Endothelial cell of umbilical vein (primary cell): ENCODE measurements around the gene GJD2. TPM values are rescaled to one million over a fixed set of nuclear protein-coding genes. Genes with fewer than 3 reads are reported as not detected.

Experiments
- BruUV-seq: library from RNA; stranded (reverse); fragments of 400-500 nt; replicated peaks from 2 replicates; lab custom pipeline; 2021; lab: Mats Ljungman, UMichigan
- CTCF ChIA-PET: fragments of 300-600, 350-600 bp; sonication (Branson Sonifier 250); formaldehyde crosslinking; loops from one replicate; lab custom pipeline; 2021; ENCODE audit warnings: antibody characterized with exemption, inconsistent platforms; lab: Charles Lee
- POLR2A ChIA-PET: fragments of 300-600, 350-600 bp; sonication (Branson Sonifier 250); formaldehyde crosslinking; loops from one replicate; lab custom pipeline; 2021; ENCODE audit warnings: antibody characterized with exemption, inconsistent platforms; lab: Charles Lee
- DNase-seq: peaks from one replicate; pipeline ENCODE4 v3.0.0-alpha.2; 2011; ENCODE audit warnings: low read depth, low spot score
- FAIRE-seq: peaks from 2 replicates; lab custom pipeline; 2011; peaks lifted over from hg19 to GRCh38; lab: Jason Lieb, UNC
- H2AFZ ChIP-seq: 2 replicates; pipeline ENCODE4 v1.6.0; 2012; ENCODE audit warnings: low read depth, low read length, control low read depth, inconsistent platforms
- H3K27ac ChIP-seq: 2 replicates; pipeline ENCODE4 v1.5.1; 2011; ENCODE audit warnings: low read depth, mild to moderate bottlenecking, control low read depth, low read length, moderate library complexity; ENCODE audit not compliant: insufficient read depth
- H3K27me3 ChIP-seq, 2 experiments: 2 replicates each; pipeline versions ENCODE4 v1.6.0 to v1.6.1; 2011; ENCODE audit warnings: low read length in 2 of 2, mixed read lengths in 1 of 2; ENCODE audit not compliant: control insufficient read depth in 2 of 2, insufficient read depth in 2 of 2
- H3K36me3 ChIP-seq, 2 experiments: 2 replicates in 1 of 2; 3 replicates in 1 of 2; pipeline ENCODE4 v1.5.1; 2011; ENCODE audit warnings: low read length in 2 of 2, mild to moderate bottlenecking in 1 of 2, moderate library complexity in 1 of 2; ENCODE audit not compliant: control insufficient read depth in 2 of 2, insufficient read depth in 2 of 2; ENCODE audit errors: extremely low read depth in 1 of 2
- H3K4me1 ChIP-seq: 3 replicates; pipeline ENCODE4 v1.5.1; 2011; ENCODE audit warnings: mild to moderate bottlenecking, low read length; ENCODE audit not compliant: control insufficient read depth, insufficient read depth; ENCODE audit errors: extremely low read depth
- H3K4me2 ChIP-seq: 2 replicates; pipeline ENCODE4 v1.6.1; 2011; ENCODE audit warnings: low read length, control low read depth, mixed read lengths; ENCODE audit not compliant: insufficient read depth
- H3K4me3 ChIP-seq, 3 experiments: fragments of 200-600 bp in 1 of 3; sonication (generic), shearing (Covaris generic) in 1 of 3; replicated peaks in 1 of 3; 2 replicates each; pipeline ENCODE4 v1.5.1; 2011 to 2016; ENCODE audit warnings: control low read depth in 3 of 3, low read length in 3 of 3, mild to moderate bottlenecking in 2 of 3, inconsistent platforms in 1 of 3, low read depth in 1 of 3, moderate library complexity in 1 of 3; ENCODE audit not compliant: insufficient read depth in 1 of 3
- H3K79me2 ChIP-seq: 2 replicates; pipeline ENCODE4 v1.6.0; 2012; ENCODE audit warnings: low read length, inconsistent platforms; ENCODE audit not compliant: control insufficient read depth, insufficient read depth
- H3K9ac ChIP-seq: replicated peaks from 2 replicates; pipeline ENCODE3; 2011; ENCODE audit warnings: low read length, control low read depth; ENCODE audit not compliant: insufficient read depth; ENCODE audit errors: extremely low read depth
- H3K9me1 ChIP-seq: replicated peaks from 3 replicates; pipeline ENCODE4 v1.6.0; 2011; ENCODE audit warnings: mild to moderate bottlenecking, low read length; ENCODE audit not compliant: control insufficient read depth, insufficient read depth; ENCODE audit errors: extremely low read depth
- H3K9me3 ChIP-seq: replicated peaks from 2 replicates; pipeline ENCODE4 v1.5.1; 2012; ENCODE audit warnings: low read length, inconsistent platforms; ENCODE audit not compliant: control insufficient read depth, insufficient read depth
- H4K20me1 ChIP-seq: replicated peaks from 2 replicates; pipeline ENCODE3; 2011; ENCODE audit warnings: mild to moderate bottlenecking, low read length; ENCODE audit not compliant: control insufficient read depth, insufficient read depth; ENCODE audit errors: extremely low read depth
- CTCF ChIP-seq, 2 donors: IDR thresholded peaks; 1 replicate in 1 of 2; 2 replicates in 1 of 2; pipeline ENCODE4 v1.5.1; 2011; ENCODE audit warnings: low read length in 2 of 2, mild to moderate bottlenecking in 2 of 2, moderate library complexity in 2 of 2, control low read depth in 1 of 2, inconsistent platforms in 1 of 2, low read depth in 1 of 2; ENCODE audit not compliant: insufficient read depth in 1 of 2; ENCODE audit errors: extremely low read depth in 1 of 2
- EZH2 ChIP-seq: IDR thresholded peaks from 2 replicates; pipeline ENCODE4 v1.6.1; 2012; ENCODE audit warnings: borderline replicate concordance, low read depth, mild to moderate bottlenecking, moderate library complexity, low read length, inconsistent platforms; ENCODE audit not compliant: severe bottlenecking
- GATA2 ChIP-seq: IDR thresholded peaks from 2 replicates; pipeline ENCODE4 v1.7.0; 2011; ENCODE audit warnings: low read depth, mild to moderate bottlenecking, moderate library complexity, mixed read lengths, low read length; ENCODE audit not compliant: insufficient read length, insufficient read depth
- JUN ChIP-seq: IDR thresholded peaks from 2 replicates; pipeline ENCODE4 v1.6.1; 2011; ENCODE audit warnings: borderline replicate concordance, low read depth; ENCODE audit not compliant: insufficient read length, insufficient read depth
- MAX ChIP-seq: IDR thresholded peaks from 2 replicates; pipeline ENCODE4 v1.6.1; 2011; ENCODE audit not compliant: insufficient read depth, insufficient read length
- MYC ChIP-seq: IDR thresholded peaks from one replicate; pipeline ENCODE4 v1.6.1; 2011; ENCODE audit warnings: mild to moderate bottlenecking, low read depth, low read length
- POLR2AphosphoS5 ChIP-seq: IDR thresholded peaks from 2 replicates; pipeline ENCODE4 v1.6.1; 2012; ENCODE audit warnings: low read depth, mild to moderate bottlenecking, control low read depth, low read length, moderate library complexity; ENCODE audit not compliant: insufficient read depth
- dilution Hi-C: fragments of 300-500 bp; cut with MboI; formaldehyde crosslinking; loops from one replicate; pipeline ENCODE4 v1.15.0; 2019; ENCODE audit warnings: low sequenced_read_pairs; ENCODE audit not compliant: extremely low pct_ligation_motif_present
- intact Hi-C: fragments of 100-400 bp; cut with micrococcal nuclease; formaldehyde crosslinking; loops from one replicate; pipeline ENCODE4 v1.10.0; 2022
- polyA plus RNA-seq, 4 experiments: library from polyadenylated mRNA; depleted of rRNA in 3 of 4; stranded (reverse) in 3 of 4; unstranded in 1 of 4; fragments of >200 nt; gene quantifications; 2 replicates each; pipeline versions ENCODE4 v1.2.1 to v1.2.3, GENCODE V29; 2011 to 2012; ENCODE audit warnings: missing spikeins in 1 of 4
- total RNA-seq: library from RNA; stranded (reverse); gene quantifications from 2 replicates; pipeline ENCODE4 v1.2.3, GENCODE V29; 2021

The GJD2 gene
- total and polyA plus RNA-seq, 2 donors (not counting 3 experiments of a cell fraction or from before 2014, with no cell fraction given), result not detected

- Histone ChIP-seq H3K4me1 (no peaks in the 10 kb centered on the region), H3K9me1 (no peaks in the 10 kb centered on the region), H2AFZ (no peak overlapping the region), H3K27ac (no peak overlapping the region), H3K4me2 (no peak overlapping the region), H3K9me3 (no peaks in the 10 kb centered on the region), H3K79me2 (no peaks in the 10 kb centered on the region), H3K9ac (no peak overlapping the region), H3K36me3 (no peaks in the 10 kb centered on the region), H3K4me3 (no peak overlapping the region), H4K20me1 (no peaks in the 10 kb centered on the region), H3K27me3 (peaks cover 36 to 62% of the 10 kb centered on the region in 2 experiments)
- DNase-seq (no peak), FAIRE-seq (no peak)
- ChIA-PET POLR2A (no interaction called here), CTCF (interaction anchor here (1.7 kb wide), 1 partner anchor 95 kb away, joined by 4 read pairs; no protein-coding TSS in a partner anchor)
- dilution Hi-C loops, result no loop called here
- no peak for TF ChIP-seq EZH2
- TF ChIP-seq POLR2AphosphoS5, result no peak
- TF ChIP-seq MAX, result no peak
- TF ChIP-seq CTCF (IDR thresholded peaks at IDR 0.05; ENCODE audit: extremely low read depth in 1 of 2, insufficient read depth in 1 of 2, low read depth in 1 of 2, low read length in 2 of 2), result no peak
- no peak for TF ChIP-seq GATA2
- TF ChIP-seq MYC, result no peak
- TF ChIP-seq JUN, result no peak
- intact Hi-C loops, result no loop called here
- BruUV-seq, result no TSS peak
Measured at GRCh38 chr15:34757262-34757661, 2.5 kb upstream of the GJD2 start.
